Muscle of back (tissue), 11 donors: ENCODE data around the gene GBF1. TPM values are rescaled to one million over a fixed set of nuclear protein-coding genes. Genes with fewer than 3 reads are reported as not detected.
A peak's percentile ranks its signal among the peaks of the same experiment; 100 is the strongest.

Experiments used
- DNase-seq, 3 donors: peaks; one replicate each; pipeline versions ENCODE4 v3.0.0 to v3.0.0-alpha.2; 2013
- polyA plus RNA-seq, 10 donors: library from polyadenylated mRNA; unstranded; fragments of 120-200 nt; gene quantifications; one replicate each; pipeline ENCODE4 v1.2.1, GENCODE V29; 2013; ENCODE audit not compliant: insufficient read length in 10 of 10

GBF1 gene
- polyA plus RNA-seq, 10 donors: 41.2 to 56.6 (median 51.1) TPM

GRCh38 chr10:102393411-102394078 lies 148.2 kb downstream of the GBF1 start:
- DNase-seq: no peak

- peak; percentile 88 to 97 (median 93) for DNase-seq
Observed at GRCh38 chr10:102394079-102394800, 148.9 kb downstream of the GBF1 start.

- DNase-seq: peak in 1 of 3 donors; percentile 29
Observed at GRCh38 chr10:102394801-102395399, 149.6 kb downstream of the GBF1 start.

- peak; percentile 89 to 97 (median 95) for DNase-seq
Observed at GRCh38 chr10:102395400-102396316, 150.3 kb downstream of the GBF1 start, which contains the start of gene NFKB2. TSS of gene NFKB2 (plus strand) at chr10:102395705. CDS start at chr10:102395960, 255 bp downstream.

- no peak for DNase-seq
Observed at GRCh38 chr10:102396317-102396650, 151.0 kb downstream of the GBF1 start.

GRCh38 chr10:102396730-102397151 lies 151.4 kb downstream of the GBF1 start:
- no peak for DNase-seq

GRCh38 chr10:102397222-102398171 lies 152.2 kb downstream of the GBF1 start:
- no peak for DNase-seq

- no peak for DNase-seq
Observed at GRCh38 chr10:102398172-102399020, 153.1 kb downstream of the GBF1 start.

- peak; percentile 87 to 97 (median 94) for DNase-seq
Observed at GRCh38 chr10:102399217-102400021, 154.1 kb downstream of the GBF1 start.

- DNase-seq: no peak
Observed at GRCh38 chr10:102400076-102400475, 154.7 kb downstream of the GBF1 start.

GRCh38 chr10:102400598-102401341 lies 155.4 kb downstream of the GBF1 start:
- DNase-seq: no peak

- no peak for DNase-seq
Observed at GRCh38 chr10:102401342-102401654, 156.0 kb downstream of the GBF1 start.

- DNase-seq: no peak
Observed at GRCh38 chr10:102401735-102402511, 156.6 kb downstream of the GBF1 start.

- no peak for DNase-seq
Observed at GRCh38 chr10:102402512-102402896, 157.2 kb downstream of the GBF1 start.

GRCh38 chr10:102403115-102403514 lies 157.8 kb downstream of the GBF1 start:
- DNase-seq: no peak

GRCh38 chr10:102404361-102405107 lies 159.2 kb downstream of the GBF1 start:
- DNase-seq: no peak
